DND-41 (cell line): Measurements from ENCODE around the gene PLA2G4E.

Source experiments
- ATAC-seq: fragments of 200-7000 bp; cut with Tn5 transposase; 3 replicates; pipeline ENCODE4 v1.9.1; 2021; ENCODE audit warnings: low read depth; ENCODE audit not compliant: insufficient read depth
- DNase-seq: peaks from one replicate; pipeline ENCODE4 v3.0.0-alpha.2; 2020
- H2AFZ ChIP-seq: 2 replicates; pipeline ENCODE4 v1.6.0; 2012; ENCODE audit warnings: low read depth, low read length
- H3K27ac ChIP-seq: 2 replicates; pipeline ENCODE4 v1.5.1; 2012; ENCODE audit warnings: low read length, inconsistent platforms
- H3K27me3 ChIP-seq: fragments of 200-600 bp; sonication (generic); 2 replicates; pipeline ENCODE4 v1.6.0; 2012; ENCODE audit warnings: low read length, mild to moderate bottlenecking, inconsistent platforms; ENCODE audit not compliant: insufficient read depth, poor library complexity
- H3K36me3 ChIP-seq: 2 replicates; pipeline ENCODE4 v1.5.1; 2012; ENCODE audit warnings: low read length, inconsistent platforms; ENCODE audit not compliant: insufficient read depth
- H3K4me1 ChIP-seq: 2 replicates; pipeline ENCODE4 v1.5.1; 2012; ENCODE audit warnings: mild to moderate bottlenecking, low read length; ENCODE audit not compliant: insufficient read depth
- H3K4me2 ChIP-seq: 2 replicates; pipeline ENCODE4 v1.6.0; 2012; ENCODE audit warnings: mild to moderate bottlenecking, moderate library complexity, low read length, inconsistent platforms; ENCODE audit not compliant: insufficient read depth
- H3K4me3 ChIP-seq, 2 experiments: fragments of 200-600 bp in 1 of 2; shearing (Covaris generic) in 1 of 2; 2 replicates each; pipeline ENCODE4 v1.5.1; 2012 to 2016; ENCODE audit warnings: inconsistent platforms in 2 of 2, low read length in 2 of 2, mild to moderate bottlenecking in 2 of 2, low read depth in 1 of 2, moderate library complexity in 1 of 2
- H3K79me2 ChIP-seq: 2 replicates; pipeline ENCODE4 v1.6.0; 2012; ENCODE audit warnings: low read length, inconsistent platforms; ENCODE audit not compliant: insufficient read depth
- H3K9ac ChIP-seq: 2 replicates; pipeline ENCODE4 v1.6.0; 2012; ENCODE audit warnings: low read depth, mild to moderate bottlenecking, inconsistent platforms, low read length, moderate library complexity
- H3K9me3 ChIP-seq: 2 replicates; pipeline ENCODE4 v1.5.1; 2012; ENCODE audit warnings: low read length, moderate library complexity, mild to moderate bottlenecking, inconsistent platforms; ENCODE audit not compliant: insufficient read depth, severe bottlenecking
- H4K20me1 ChIP-seq: 2 replicates; pipeline ENCODE4 v1.6.0; 2012; ENCODE audit warnings: low read length; ENCODE audit not compliant: insufficient read depth
- EZH2 ChIP-seq: IDR thresholded peaks from 3 replicates; pipeline ENCODE4 v1.6.1; 2012; ENCODE audit warnings: borderline replicate concordance, low read depth, mild to moderate bottlenecking, moderate library complexity, low read length, inconsistent platforms; ENCODE audit not compliant: severe bottlenecking
- TF ChIP-seq, protein P1 (sequence below): IDR thresholded peaks from 2 replicates; pipeline ENCODE4 v1.5.1; 2012; ENCODE audit warnings: borderline replicate concordance, low read length, moderate library complexity, mild to moderate bottlenecking; ENCODE audit not compliant: poor library complexity, severe bottlenecking; ENCODE audit errors: extremely low read depth

The PLA2G4E gene

DNA sequence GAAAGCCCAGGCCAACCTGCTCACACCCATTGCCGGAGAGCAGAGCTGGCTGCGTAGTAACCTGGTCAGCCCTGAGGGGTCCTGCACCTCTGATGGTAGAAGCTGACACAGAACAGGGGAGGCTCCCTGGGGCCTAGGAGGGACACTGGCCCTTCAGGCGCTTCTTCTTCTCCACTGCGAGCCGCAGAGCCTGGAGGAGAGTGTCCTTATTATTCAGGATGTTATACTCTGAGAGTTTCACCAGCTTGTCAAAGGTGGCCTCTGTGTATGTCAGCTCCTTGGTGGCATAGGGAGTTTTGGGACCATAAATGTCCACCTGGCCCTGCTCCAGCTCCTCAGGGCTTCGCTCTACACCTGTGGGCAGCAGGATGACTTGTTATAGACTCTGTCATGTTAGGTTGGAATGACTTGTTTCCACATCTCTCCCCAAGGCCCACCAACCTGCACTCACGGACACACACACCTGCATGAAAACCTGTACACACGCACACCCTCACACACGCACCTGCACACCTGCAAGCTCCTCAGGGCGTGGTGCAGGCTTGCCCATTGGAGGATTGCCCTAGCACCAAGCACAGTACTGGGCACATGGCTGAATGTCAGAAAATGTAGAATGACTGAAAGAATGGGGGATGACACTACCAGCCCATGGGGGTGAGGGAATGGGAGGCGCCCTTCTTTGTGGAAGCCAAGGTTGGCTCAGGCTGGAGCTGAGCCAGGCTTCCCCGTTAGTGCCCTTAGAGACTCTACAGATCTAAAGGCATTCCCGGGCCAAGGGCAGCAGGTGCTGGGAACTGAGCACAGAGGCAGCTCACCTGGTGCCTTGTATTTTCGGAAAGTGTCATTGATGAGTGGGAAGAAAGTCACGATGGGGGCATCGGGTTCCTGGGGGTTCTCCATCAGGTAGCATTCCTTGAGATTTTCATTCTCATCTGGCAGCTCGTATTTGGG, 36.9 kb downstream of the PLA2G4E start:
- H3K36me3 ChIP-seq: no peaks in the 10 kb centered on the region
- no peaks in the 10 kb centered on the region for H4K20me1 ChIP-seq
- no peaks in the 10 kb centered on the region for H3K79me2 ChIP-seq
- H3K9ac ChIP-seq: no peak overlapping the region
- H3K4me1 ChIP-seq: no peaks in the 10 kb centered on the region
- ATAC-seq (no peak), DNase-seq (no peak)
- H3K27me3 ChIP-seq: peaks cover 3% of the 10 kb centered on the region
- H3K9me3 ChIP-seq: no peaks in the 10 kb centered on the region
- TF ChIP-seq, protein P1, sequence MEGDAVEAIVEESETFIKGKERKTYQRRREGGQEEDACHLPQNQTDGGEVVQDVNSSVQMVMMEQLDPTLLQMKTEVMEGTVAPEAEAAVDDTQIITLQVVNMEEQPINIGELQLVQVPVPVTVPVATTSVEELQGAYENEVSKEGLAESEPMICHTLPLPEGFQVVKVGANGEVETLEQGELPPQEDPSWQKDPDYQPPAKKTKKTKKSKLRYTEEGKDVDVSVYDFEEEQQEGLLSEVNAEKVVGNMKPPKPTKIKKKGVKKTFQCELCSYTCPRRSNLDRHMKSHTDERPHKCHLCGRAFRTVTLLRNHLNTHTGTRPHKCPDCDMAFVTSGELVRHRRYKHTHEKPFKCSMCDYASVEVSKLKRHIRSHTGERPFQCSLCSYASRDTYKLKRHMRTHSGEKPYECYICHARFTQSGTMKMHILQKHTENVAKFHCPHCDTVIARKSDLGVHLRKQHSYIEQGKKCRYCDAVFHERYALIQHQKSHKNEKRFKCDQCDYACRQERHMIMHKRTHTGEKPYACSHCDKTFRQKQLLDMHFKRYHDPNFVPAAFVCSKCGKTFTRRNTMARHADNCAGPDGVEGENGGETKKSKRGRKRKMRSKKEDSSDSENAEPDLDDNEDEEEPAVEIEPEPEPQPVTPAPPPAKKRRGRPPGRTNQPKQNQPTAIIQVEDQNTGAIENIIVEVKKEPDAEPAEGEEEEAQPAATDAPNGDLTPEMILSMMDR: no peak
- no peak overlapping the region for H2AFZ ChIP-seq
- H3K27ac ChIP-seq: no peak overlapping the region
- no peak overlapping the region for H3K4me3 ChIP-seq
- H3K4me2 ChIP-seq: no peak overlapping the region

DNA sequence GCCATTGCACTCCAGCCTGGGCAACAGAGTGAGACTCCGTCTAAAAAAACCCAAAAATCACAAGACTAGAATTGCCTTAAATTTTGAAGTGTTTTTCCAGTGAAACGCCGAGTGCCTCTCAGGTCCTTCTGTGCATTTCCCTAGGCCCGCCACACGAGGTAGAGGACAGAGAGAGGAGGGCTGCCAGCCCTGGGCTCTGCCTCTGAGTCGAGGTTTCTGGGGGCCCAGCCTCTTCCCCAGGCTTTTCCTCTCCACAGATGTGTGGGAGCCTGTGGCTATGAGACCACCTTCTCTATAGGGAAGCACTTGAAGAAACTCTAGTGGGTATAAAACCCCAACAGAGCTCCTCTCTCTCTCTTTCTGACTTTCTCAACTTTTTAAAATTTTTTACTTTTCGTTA, 37.6 kb downstream of the PLA2G4E start:
- Histone ChIP-seq H3K4me3 (no peak overlapping the region), H3K4me2 (no peak overlapping the region), H3K27me3 (peaks cover 3% of the 10 kb centered on the region), H3K9me3 (no peaks in the 10 kb centered on the region), H3K79me2 (no peaks in the 10 kb centered on the region), H3K9ac (no peak overlapping the region), H3K27ac (no peak overlapping the region), H4K20me1 (no peaks in the 10 kb centered on the region), H3K4me1 (no peaks in the 10 kb centered on the region), H2AFZ (no peak overlapping the region), H3K36me3 (no peaks in the 10 kb centered on the region)
- no peak for TF ChIP-seq EZH2
- TF ChIP-seq, protein P1: no peak
- DNase-seq: no peak
- no peak for ATAC-seq

DNA sequence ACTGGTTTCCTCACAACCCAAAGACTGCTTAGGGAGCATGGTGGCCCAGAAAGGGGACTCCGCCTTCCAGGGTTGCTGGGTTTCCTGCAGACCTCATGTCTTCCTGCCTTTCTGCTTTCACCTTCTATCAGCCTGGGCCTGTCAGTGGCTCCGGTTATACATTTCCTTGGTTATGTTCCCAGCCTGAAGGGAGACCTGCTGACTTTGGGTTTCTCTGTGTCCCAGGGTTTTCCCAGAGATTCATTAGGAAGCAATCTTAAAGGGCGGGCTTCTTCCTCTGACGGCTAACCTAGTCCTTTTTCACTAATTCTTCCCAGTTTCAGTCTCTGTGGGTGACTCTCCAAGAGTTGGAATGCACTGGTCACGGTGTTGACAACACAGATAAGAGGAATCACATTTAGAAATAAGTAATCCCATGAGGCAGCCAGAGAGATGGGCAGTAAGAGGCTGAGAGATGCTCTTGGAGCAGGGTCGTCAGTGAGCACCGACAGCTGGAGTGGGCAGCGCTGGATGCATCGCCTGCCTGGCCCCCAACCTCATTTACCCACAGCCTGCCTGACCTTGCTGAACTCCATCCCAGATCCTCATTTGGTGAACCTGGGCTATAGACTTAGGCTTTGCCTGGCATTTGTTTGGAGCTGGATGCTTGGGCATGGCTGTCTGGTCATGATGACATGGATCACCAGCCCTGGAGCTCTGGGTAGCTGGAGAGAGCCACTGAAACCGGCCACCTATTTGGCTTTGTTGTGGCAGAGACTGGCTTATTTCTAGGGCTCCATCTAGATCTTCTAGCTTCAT, 38.5 kb downstream of the PLA2G4E start:
- H4K20me1 ChIP-seq: no peaks in the 10 kb centered on the region
- ATAC-seq: no peak
- H3K9ac ChIP-seq: no peak overlapping the region
- no peak for DNase-seq
- no peak overlapping the region for H3K4me2 ChIP-seq
- H3K4me1 ChIP-seq: no peaks in the 10 kb centered on the region
- no peak overlapping the region for H2AFZ ChIP-seq
- H3K79me2 ChIP-seq: no peaks in the 10 kb centered on the region
- no peaks in the 10 kb centered on the region for H3K36me3 ChIP-seq
- H3K27ac ChIP-seq: no peak overlapping the region
- no peak overlapping the region for H3K4me3 ChIP-seq
- no peaks in the 10 kb centered on the region for H3K9me3 ChIP-seq
- H3K27me3 ChIP-seq: peaks cover 3% of the 10 kb centered on the region
- TF ChIP-seq, protein P1: no peak
- no peak for TF ChIP-seq EZH2
